PC-9 (cell line): ENCODE results near the gene AMDHD1.

ENCODE experiments used
- EZH2 ChIP-seq: fragments of 200-600 bp; sonication (generic); IDR thresholded peaks from 2 replicates; pipeline ENCODE4 v1.8.0; 2017; ENCODE audit warnings: antibody characterized with exemption, low read depth
- TF ChIP-seq, protein P1 (sequence below): fragments of 200-600 bp; sonication (generic); conservative IDR thresholded peaks from 2 replicates; pipeline ENCODE4 v1.6.1; 2017; ENCODE audit warnings: mixed run types, antibody characterized with exemption, mild to moderate bottlenecking, moderate library complexity

GRCh38 chr12:95918194-95918993 lies 24.7 kb upstream of the AMDHD1 start:
- TF ChIP-seq, protein P1, sequence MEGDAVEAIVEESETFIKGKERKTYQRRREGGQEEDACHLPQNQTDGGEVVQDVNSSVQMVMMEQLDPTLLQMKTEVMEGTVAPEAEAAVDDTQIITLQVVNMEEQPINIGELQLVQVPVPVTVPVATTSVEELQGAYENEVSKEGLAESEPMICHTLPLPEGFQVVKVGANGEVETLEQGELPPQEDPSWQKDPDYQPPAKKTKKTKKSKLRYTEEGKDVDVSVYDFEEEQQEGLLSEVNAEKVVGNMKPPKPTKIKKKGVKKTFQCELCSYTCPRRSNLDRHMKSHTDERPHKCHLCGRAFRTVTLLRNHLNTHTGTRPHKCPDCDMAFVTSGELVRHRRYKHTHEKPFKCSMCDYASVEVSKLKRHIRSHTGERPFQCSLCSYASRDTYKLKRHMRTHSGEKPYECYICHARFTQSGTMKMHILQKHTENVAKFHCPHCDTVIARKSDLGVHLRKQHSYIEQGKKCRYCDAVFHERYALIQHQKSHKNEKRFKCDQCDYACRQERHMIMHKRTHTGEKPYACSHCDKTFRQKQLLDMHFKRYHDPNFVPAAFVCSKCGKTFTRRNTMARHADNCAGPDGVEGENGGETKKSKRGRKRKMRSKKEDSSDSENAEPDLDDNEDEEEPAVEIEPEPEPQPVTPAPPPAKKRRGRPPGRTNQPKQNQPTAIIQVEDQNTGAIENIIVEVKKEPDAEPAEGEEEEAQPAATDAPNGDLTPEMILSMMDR = peak; percentile 86
- no peak for TF ChIP-seq EZH2
